GM12878 (cell line): ENCODE measurements around the gene CHST13. TPM values are rescaled to one million over a fixed set of nuclear protein-coding genes. Genes with fewer than 3 reads are reported as not detected.

Source experiments
- ATAC-seq: fragments of 200-7000 bp; cut with Tn5 transposase; 3 replicates; pipeline ENCODE4 v1.9.1; 2020; ENCODE audit warnings: mild to moderate bottlenecking, moderate library complexity
- BruUV-seq: library from RNA; stranded (reverse); fragments of 400-500 nt; replicated peaks from 2 replicates; lab custom pipeline; 2021; lab: Mats Ljungman, UMichigan
- CTCF ChIA-PET: fragments of 300-600 bp; sonication (Branson Sonifier 250); formaldehyde crosslinking; extraction: SDS; loops from one replicate; lab custom pipeline; 2021; ENCODE audit warnings: inconsistent platforms; lab: Yijun Ruan, JAX
- POLR2A ChIA-PET: fragments of 350-600 bp; formaldehyde crosslinking; extraction: SDS; loops from one replicate; lab custom pipeline; 2021; ENCODE audit warnings: inconsistent platforms; lab: Charles Lee
- RAD21 ChIA-PET: fragments of 300-600 bp; sonication (Branson Sonifier 250); formaldehyde crosslinking; loops from one replicate; lab custom pipeline; 2023; ENCODE audit warnings: antibody characterized with exemption; ENCODE audit not compliant: unreplicated experiment; lab: Charles Lee
- SMC1A ChIA-PET: fragments of 300-600 bp; sonication (Branson Sonifier 250); formaldehyde crosslinking; loops from one replicate; lab custom pipeline; 2023; ENCODE audit not compliant: unreplicated experiment, uncharacterized antibody; lab: Charles Lee
- DNase-seq: peaks from one replicate; pipeline ENCODE4 v3.0.0-alpha.2; 2011; ENCODE audit warnings: low read depth, low spot score
- FAIRE-seq: peaks from 3 replicates; lab custom pipeline; 2011; peaks lifted over from hg19 to GRCh38; lab: Jason Lieb, UNC
- H2AFZ ChIP-seq: 2 replicates; pipeline ENCODE4 v1.6.0; 2011; ENCODE audit warnings: low read depth, low read length, control low read depth; ENCODE audit not compliant: control insufficient read depth
- H3K27ac ChIP-seq: 2 replicates; pipeline ENCODE4 v1.5.1; 2011; ENCODE audit warnings: control low read depth; ENCODE audit not compliant: control insufficient read depth, insufficient read depth
- H3K27me3 ChIP-seq, 2 experiments: replicated peaks in 1 of 2; 2 replicates each; pipeline versions ENCODE4 v1.6.0 to v1.6.1; 2011; ENCODE audit warnings: low read length in 1 of 2; ENCODE audit not compliant: control insufficient read depth in 2 of 2, insufficient read depth in 2 of 2
- H3K36me3 ChIP-seq, 2 experiments: 2 replicates each; pipeline ENCODE4 v1.5.1; 2011; ENCODE audit warnings: low read length in 1 of 2; ENCODE audit not compliant: control insufficient read depth in 2 of 2, insufficient read depth in 2 of 2
- H3K4me1 ChIP-seq: 2 replicates; pipeline ENCODE4 v1.6.1; 2011; ENCODE audit warnings: mild to moderate bottlenecking, low read length, moderate library complexity, mixed read lengths; ENCODE audit not compliant: control insufficient read depth, insufficient read depth
- H3K4me2 ChIP-seq: 2 replicates; pipeline ENCODE4 v1.6.0; 2011; ENCODE audit warnings: control low read depth; ENCODE audit not compliant: control insufficient read depth, insufficient read depth
- H3K4me3 ChIP-seq: fragments of 200-600 bp; sonication (generic); 2 replicates; pipeline ENCODE4 v1.5.1; 2016
- H3K79me2 ChIP-seq: 2 replicates; pipeline ENCODE4 v1.6.0; 2011; ENCODE audit warnings: low read length; ENCODE audit not compliant: control insufficient read depth, insufficient read depth
- H3K9ac ChIP-seq: 2 replicates; pipeline ENCODE4 v1.8.0; 2011; ENCODE audit warnings: low read length, control low read depth, mixed read lengths; ENCODE audit not compliant: control insufficient read depth, insufficient read depth
- H3K9me3 ChIP-seq: replicated peaks from 3 replicates; pipeline ENCODE4 v1.5.1; 2011; ENCODE audit warnings: mild to moderate bottlenecking, low read length; ENCODE audit not compliant: control insufficient read depth, insufficient read depth
- H4K20me1 ChIP-seq: 2 replicates; pipeline ENCODE4 v1.6.0; 2011; ENCODE audit not compliant: control insufficient read depth, insufficient read depth
- BACH1 ChIP-seq: fragments of 450-650 bp; IDR thresholded peaks from 2 replicates; pipeline ENCODE4 v1.6.1; 2017; ENCODE audit warnings: mild to moderate bottlenecking, borderline replicate concordance
- CBFB ChIP-seq: IDR thresholded peaks from 2 replicates; pipeline ENCODE4 v1.6.1; 2016; ENCODE audit warnings: antibody characterized with exemption, low read depth
- CBX3 ChIP-seq: fragments of 200-600 bp; sonication (generic); IDR thresholded peaks from 2 replicates; pipeline ENCODE4 v1.6.1; 2016; ENCODE audit warnings: low read depth, borderline replicate concordance
- EGR1 ChIP-seq, 2 experiments: IDR thresholded peaks; 1 replicate in 1 of 2; 2 replicates in 1 of 2; pipeline ENCODE4 v1.6.1; 2011 to 2012; ENCODE audit warnings: low read depth in 2 of 2, low read length in 2 of 2, borderline replicate concordance in 1 of 2, mild to moderate bottlenecking in 1 of 2, moderate library complexity in 1 of 2
- IKZF2 ChIP-seq, 2 experiments: fragments of 450-650 bp; IDR thresholded peaks; 2 replicates each; pipeline ENCODE4 v1.6.1; 2017; ENCODE audit warnings: mild to moderate bottlenecking in 2 of 2, moderate library complexity in 2 of 2
- IRF4 ChIP-seq: IDR thresholded peaks from 2 replicates; pipeline ENCODE4 v1.6.1; 2011; ENCODE audit warnings: low read depth, low read length
- MEF2A ChIP-seq: IDR thresholded peaks from 2 replicates; pipeline ENCODE4 v1.6.1; 2011; ENCODE audit warnings: low read depth, mild to moderate bottlenecking, low read length, moderate library complexity; ENCODE audit not compliant: insufficient read depth
- SMAD1 ChIP-seq: fragments of 450-650 bp; IDR thresholded peaks from 2 replicates; pipeline ENCODE4 v1.6.1; 2018; ENCODE audit warnings: mild to moderate bottlenecking, low read depth; ENCODE audit not compliant: partially characterized antibody
- SREBF1 ChIP-seq: IDR thresholded peaks from 2 replicates; pipeline ENCODE4 v1.6.1; 2012; ENCODE audit warnings: mild to moderate bottlenecking, low read length
- ZNF217 ChIP-seq: fragments of 450-650 bp; IDR thresholded peaks from 2 replicates; pipeline ENCODE4 v1.6.1; 2017; ENCODE audit warnings: antibody characterized with exemption, mild to moderate bottlenecking
- WGBS: methylation state at CpG from one replicate; pipeline ENCODE4 v1.1.6; 2016; ENCODE audit warnings: low lambda C conversion rate; ENCODE audit not compliant: insufficient replicate concordance, insufficient coverage; ENCODE audit errors: missing lambda C conversion rate; 5-methylcytosine and 5-hydroxymethylcytosine counted together
- in situ Hi-C: fragments of 300-500 bp; cut with MboI; formaldehyde crosslinking; loops from 9 replicates; pipeline ENCODE4 v1.14.3; 2018; ENCODE audit warnings: mixed read lengths
- intact Hi-C: fragments of 100-400 bp; cut with micrococcal nuclease; formaldehyde crosslinking; loops from one replicate; pipeline ENCODE4 v1.14.2; 2022; ENCODE audit not compliant: unreplicated experiment
- polyA plus RNA-seq, 11 experiments: library from polyadenylated mRNA; depleted of rRNA in 4 of 11; unstranded in 6 of 11; stranded (reverse) in 5 of 11; fragments of >200 nt; fragmentation: Nextera tagmentation in 4 of 11; fragmentation: Illumina TruSeq in 1 of 11; extraction: Ambion mirVana in 4 of 11; extraction: Trizol in 1 of 11; gene quantifications; 1 replicate in 1 of 11; 2 replicates in 10 of 11; pipeline versions ENCODE4 v1.2.1 to v1.2.3, GENCODE V29; 2011 to 2016; ENCODE audit warnings: inconsistent platforms in 2 of 11, missing spikeins in 2 of 11, low read depth in 1 of 11
- total RNA-seq, 4 experiments: library from RNA; depleted of rRNA in 3 of 4; stranded (reverse); fragments of >200 nt in 3 of 4; fragmentation: Illumina TruSeq in 1 of 4; extraction: Trizol in 1 of 4; gene quantifications; 2 replicates each; pipeline versions ENCODE4 v1.2.1 to v1.2.3, GENCODE V29; 2013 to 2021
- TF ChIP-seq, protein P1 (sequence below): IDR thresholded peaks from 2 replicates; pipeline ENCODE4 v1.6.1; 2011; ENCODE audit warnings: borderline replicate concordance, low read depth, mild to moderate bottlenecking, moderate library complexity, mixed read lengths, low read length; ENCODE audit not compliant: insufficient read depth; ENCODE audit errors: extremely low read length
- TF ChIP-seq, protein P2 (sequence below): IDR thresholded peaks from 2 replicates; pipeline ENCODE4 v1.6.1; 2011; ENCODE audit warnings: low read depth, low read length, improper control_type of control experiment, borderline replicate concordance
- TF ChIP-seq, protein P3 (sequence below): fragments of 450-650 bp; conservative IDR thresholded peaks from 2 replicates; pipeline ENCODE4 v1.6.1; 2017; ENCODE audit warnings: mild to moderate bottlenecking, moderate library complexity

CHST13 gene
- total and polyA plus RNA-seq, 10 of the 15 experiments (the other 5 are each of a cell fraction or from before 2014, with no cell fraction given): not detected

DNA sequence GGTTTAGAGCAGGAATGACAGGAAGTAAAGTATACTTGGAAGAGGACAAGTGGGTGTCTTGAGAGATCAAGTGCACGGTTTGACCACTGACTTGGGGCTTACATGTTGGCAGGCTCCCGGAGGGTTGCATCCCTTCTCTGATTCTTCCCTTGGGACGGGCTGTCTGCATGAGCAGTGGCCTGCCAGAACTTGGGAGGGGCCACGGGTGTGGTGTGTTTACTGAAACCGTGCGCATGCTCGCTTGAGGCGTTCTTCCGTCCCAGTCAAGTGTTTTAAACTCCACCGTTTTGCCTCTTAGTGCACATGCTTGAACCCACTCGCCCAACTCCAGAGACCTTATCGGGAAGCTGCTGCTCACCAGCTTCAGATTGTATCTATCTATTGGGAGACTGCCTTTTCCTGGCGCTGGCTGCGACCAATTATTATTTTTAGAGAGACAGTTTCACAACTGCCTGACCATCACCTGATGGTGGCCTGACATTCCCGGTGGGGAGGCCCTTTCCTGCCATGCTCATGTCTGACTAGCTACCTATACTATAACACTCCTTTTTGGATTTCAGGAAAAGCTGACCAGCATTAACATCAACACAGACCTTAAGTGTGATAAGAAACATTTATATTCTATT, 49.6 kb downstream of the CHST13 start:
- TF ChIP-seq MEF2A (no peak), SREBF1 (no peak), ZNF217 (no peak), IRF4 (no peak), CBX3 (no peak), BACH1 (no peak), SMAD1 (no peak), CBFB (no peak), EGR1 (IDR thresholded peaks at IDR 0.05; ENCODE audit: borderline replicate concordance in 1 of 2, low read depth in 2 of 2, low read length in 2 of 2) (no peak), IKZF2 (IDR thresholded peaks at IDR 0.05) (no peak)
- TF ChIP-seq, protein P1, sequence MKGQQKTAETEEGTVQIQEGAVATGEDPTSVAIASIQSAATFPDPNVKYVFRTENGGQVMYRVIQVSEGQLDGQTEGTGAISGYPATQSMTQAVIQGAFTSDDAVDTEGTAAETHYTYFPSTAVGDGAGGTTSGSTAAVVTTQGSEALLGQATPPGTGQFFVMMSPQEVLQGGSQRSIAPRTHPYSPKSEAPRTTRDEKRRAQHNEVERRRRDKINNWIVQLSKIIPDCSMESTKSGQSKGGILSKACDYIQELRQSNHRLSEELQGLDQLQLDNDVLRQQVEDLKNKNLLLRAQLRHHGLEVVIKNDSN: no peak
- TF ChIP-seq, protein P2, sequence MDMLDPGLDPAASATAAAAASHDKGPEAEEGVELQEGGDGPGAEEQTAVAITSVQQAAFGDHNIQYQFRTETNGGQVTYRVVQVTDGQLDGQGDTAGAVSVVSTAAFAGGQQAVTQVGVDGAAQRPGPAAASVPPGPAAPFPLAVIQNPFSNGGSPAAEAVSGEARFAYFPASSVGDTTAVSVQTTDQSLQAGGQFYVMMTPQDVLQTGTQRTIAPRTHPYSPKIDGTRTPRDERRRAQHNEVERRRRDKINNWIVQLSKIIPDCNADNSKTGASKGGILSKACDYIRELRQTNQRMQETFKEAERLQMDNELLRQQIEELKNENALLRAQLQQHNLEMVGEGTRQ: no peak
- TF ChIP-seq, protein P3, sequence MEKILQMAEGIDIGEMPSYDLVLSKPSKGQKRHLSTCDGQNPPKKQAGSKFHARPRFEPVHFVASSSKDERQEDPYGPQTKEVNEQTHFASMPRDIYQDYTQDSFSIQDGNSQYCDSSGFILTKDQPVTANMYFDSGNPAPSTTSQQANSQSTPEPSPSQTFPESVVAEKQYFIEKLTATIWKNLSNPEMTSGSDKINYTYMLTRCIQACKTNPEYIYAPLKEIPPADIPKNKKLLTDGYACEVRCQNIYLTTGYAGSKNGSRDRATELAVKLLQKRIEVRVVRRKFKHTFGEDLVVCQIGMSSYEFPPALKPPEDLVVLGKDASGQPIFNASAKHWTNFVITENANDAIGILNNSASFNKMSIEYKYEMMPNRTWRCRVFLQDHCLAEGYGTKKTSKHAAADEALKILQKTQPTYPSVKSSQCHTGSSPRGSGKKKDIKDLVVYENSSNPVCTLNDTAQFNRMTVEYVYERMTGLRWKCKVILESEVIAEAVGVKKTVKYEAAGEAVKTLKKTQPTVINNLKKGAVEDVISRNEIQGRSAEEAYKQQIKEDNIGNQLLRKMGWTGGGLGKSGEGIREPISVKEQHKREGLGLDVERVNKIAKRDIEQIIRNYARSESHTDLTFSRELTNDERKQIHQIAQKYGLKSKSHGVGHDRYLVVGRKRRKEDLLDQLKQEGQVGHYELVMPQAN: no peak
- Histone ChIP-seq H3K9me3 (no peaks in the 10 kb centered on the region), H4K20me1 (no peaks in the 10 kb centered on the region), H2AFZ (no peak overlapping the region), H3K4me3 (no peak overlapping the region), H3K4me2 (no peak overlapping the region), H3K9ac (no peak overlapping the region), H3K36me3 (no peaks in the 10 kb centered on the region), H3K4me1 (no peaks in the 10 kb centered on the region), H3K27ac (no peak overlapping the region), H3K27me3 (peaks cover 0 to 10% of the 10 kb centered on the region in 2 experiments; a peak in 3 of 4 replicates), H3K79me2 (no peaks in the 10 kb centered on the region)
- FAIRE-seq: no peak
- POLR2A ChIA-PET: no interaction called here
- intact Hi-C loops (no loop called here), in situ Hi-C loops (no loop called here)
- no peak for DNase-seq
- ATAC-seq: no peak
- WGBS: 47% methylated on average over 15 of the region's 15 CpGs
- RAD21 ChIA-PET: no interaction called here
- BruUV-seq: no TSS peak
- CTCF ChIA-PET: no interaction called here
- SMC1A ChIA-PET: no interaction called here
